ENCODE results near the gene MUC13.

MUC13 gene

GRCh38 chr3:124885466-124886167 is 48.9 kb downstream of the MUC13 start:
- DNase-seq (ENCODE audit: low read depth) = no peak
- TF ChIP-seq, protein P1, sequence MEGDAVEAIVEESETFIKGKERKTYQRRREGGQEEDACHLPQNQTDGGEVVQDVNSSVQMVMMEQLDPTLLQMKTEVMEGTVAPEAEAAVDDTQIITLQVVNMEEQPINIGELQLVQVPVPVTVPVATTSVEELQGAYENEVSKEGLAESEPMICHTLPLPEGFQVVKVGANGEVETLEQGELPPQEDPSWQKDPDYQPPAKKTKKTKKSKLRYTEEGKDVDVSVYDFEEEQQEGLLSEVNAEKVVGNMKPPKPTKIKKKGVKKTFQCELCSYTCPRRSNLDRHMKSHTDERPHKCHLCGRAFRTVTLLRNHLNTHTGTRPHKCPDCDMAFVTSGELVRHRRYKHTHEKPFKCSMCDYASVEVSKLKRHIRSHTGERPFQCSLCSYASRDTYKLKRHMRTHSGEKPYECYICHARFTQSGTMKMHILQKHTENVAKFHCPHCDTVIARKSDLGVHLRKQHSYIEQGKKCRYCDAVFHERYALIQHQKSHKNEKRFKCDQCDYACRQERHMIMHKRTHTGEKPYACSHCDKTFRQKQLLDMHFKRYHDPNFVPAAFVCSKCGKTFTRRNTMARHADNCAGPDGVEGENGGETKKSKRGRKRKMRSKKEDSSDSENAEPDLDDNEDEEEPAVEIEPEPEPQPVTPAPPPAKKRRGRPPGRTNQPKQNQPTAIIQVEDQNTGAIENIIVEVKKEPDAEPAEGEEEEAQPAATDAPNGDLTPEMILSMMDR (IDR thresholded peaks at IDR 0.05; ENCODE audit: insufficient read depth, low read depth, low read length, missing control alignments) = no peak
- H3K4me3 ChIP-seq (ENCODE audit: low read length) = no peak overlapping the region

DNA sequence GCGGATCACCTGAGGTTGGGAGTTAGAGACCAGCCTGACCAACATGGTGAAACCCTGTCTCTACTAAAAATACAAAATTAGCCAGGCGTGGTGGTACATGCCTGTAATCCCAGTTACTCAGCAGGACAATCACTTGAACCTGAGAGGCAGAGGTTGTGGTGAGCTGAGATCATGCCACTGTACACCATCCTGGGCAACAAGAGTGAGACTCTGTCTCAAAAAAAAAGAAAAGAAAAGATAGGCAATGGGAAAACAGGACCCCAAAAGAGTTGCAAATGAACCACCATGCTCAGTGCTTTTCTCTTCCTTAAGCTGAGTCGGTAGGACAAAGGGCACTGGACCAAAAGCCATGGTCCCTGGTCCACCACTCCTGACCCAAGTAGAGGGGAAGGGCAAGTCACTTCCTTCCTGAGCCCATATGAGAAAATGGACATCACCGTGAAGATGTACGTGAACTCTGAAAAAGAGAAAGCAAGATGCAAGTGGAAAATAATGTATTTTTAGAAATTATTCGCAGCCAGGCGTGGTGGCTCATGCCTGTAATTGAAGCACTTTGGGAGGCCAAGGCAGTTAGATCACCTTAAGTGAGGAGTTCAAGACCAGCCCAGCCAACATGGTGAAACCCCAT is 50.0 kb downstream of the MUC13 start:
- no peak overlapping the region for H3K4me3 ChIP-seq (ENCODE audit: low read length)
- TF ChIP-seq, protein P1 (IDR thresholded peaks at IDR 0.05; ENCODE audit: insufficient read depth, low read depth, low read length, missing control alignments) = no peak

DNA sequence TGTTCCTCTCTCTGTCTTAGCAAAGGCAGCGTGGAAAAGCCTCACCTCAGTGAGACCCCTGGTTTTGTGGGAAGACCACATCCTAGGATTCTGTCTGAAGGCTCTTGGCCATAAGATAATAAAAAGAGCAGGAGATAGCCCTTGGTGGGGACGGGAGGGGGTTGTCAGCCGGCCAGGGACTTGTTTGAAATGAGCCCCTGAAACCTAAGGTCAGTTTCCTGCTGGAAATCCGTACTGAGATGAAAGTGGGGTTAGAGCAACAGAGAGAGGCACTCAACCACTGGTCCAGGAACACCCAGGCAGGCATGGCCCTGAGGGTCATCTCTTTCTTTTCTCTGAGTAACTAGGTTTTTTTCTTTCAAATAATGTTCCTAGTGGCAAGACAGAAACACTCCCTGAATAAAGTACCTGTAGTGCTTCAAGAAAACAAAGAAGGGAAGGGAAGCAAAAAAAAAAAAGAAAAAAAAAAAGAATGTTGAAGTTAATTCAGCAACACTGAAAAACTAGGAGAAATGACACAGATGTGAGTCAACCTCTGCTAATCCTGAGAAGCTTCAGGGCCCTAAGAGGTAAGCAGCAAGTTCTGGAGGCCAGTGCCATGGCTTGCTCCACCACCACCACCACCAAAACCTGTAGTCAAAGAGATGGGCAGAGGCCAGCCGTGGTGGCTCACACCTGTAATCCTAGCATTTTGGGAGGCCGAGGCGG is 50.6 kb downstream of the MUC13 start:
- TF ChIP-seq, protein P1 (IDR thresholded peaks at IDR 0.05; ENCODE audit: insufficient read depth, low read depth, low read length, missing control alignments) = no peak
- H3K4me3 ChIP-seq (ENCODE audit: low read length) = no peak overlapping the region
- peak; percentile 59 for DNase-seq (ENCODE audit: low read depth)

More for the DNA sequence above, 50.0 kb downstream of the MUC13 start:
- peak; percentile 32 for DNase-seq (ENCODE audit: low read depth)

DNA sequence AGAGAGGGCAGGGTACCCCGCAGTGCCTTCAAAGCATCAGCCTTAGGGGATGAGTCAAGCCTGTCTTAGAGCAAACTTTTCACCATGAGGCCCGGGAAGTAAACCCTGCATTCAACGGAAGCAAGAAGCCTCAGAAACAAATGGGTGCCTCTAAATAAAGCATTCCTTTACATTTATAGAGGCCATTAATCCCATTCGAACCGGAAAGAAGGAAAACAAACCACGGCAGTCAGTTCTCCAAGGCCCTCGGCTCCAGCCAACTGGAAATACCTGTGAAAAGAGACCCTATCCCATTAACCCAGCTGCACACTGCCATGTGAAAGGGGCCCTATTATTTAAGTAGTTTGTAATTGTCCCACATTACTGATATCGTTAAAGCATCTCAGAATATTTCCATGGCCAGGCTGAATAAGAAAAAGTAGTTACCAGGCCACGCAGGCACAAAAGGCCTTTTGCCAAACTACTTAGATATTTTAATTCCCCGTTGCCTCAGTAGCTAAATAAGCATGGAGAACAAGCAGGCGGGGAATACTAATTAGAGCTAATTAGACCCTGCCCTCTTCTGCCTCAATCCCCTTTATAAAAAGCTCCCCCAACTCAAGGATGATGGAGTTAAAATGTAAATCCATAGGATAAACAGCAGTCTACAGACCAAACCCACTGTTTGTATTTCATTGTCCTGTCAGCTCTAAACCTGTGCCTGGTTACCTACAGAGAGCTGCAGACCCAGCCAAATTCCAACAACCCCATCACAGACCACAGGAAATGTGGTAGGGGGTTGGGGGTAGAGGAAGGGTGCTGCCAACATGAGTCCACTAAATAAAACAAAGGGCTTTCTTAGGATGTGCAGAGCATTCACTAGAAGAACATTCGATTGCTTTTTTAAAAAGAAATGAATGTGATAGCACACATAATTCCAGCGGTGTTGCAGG is 51.5 kb downstream of the MUC13 start:
- no peak for DNase-seq (ENCODE audit: low read depth)
- TF ChIP-seq, protein P1 (IDR thresholded peaks at IDR 0.05; ENCODE audit: insufficient read depth, low read depth, low read length, missing control alignments) = no peak
- H3K4me3 ChIP-seq (ENCODE audit: low read length) = no peak overlapping the region

DNA sequence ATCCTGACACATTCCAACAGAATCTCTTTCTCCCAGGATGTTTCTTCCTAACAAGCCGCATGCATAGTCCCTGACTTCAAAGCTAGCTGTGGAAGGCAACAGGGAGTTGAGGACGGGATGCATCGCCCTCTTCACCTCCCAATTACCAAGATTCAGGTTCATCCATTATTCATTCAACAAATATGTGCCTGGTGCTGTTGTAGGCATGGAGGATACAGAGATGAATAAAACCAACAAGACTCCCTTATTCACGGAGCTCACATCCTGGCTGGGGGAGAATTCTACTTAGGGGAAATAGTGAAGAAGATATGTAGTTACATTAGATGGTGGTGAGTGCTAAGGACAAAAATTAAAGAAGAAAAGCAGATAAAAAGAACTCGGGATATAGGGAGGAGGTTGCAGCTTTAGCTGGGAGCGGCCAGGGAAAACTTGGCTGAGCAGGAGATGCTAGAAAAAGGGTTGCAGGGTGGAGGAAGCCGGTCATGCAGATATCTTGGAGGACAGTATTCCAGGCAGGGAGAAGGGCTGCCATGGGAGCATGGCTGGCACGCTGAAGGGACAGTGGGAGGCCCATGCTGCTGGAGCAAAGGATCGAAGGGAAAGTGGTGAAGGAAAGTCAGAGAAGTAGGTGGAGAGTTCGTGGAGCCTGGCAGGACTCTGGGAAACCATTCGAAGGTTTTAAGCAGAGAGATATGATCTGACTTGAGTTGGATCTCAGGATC is 52.4 kb downstream of the MUC13 start:
- DNase-seq (ENCODE audit: low read depth) = peak; percentile 15
- no peak overlapping the region for H3K4me3 ChIP-seq (ENCODE audit: low read length)

More for the DNA sequence above, 52.4 kb downstream of the MUC13 start:
- TF ChIP-seq, protein P1 (IDR thresholded peaks at IDR 0.05; ENCODE audit: insufficient read depth, low read depth, low read length, missing control alignments) = no peak

Measured in epithelial cell of esophagus (primary cell).